Measurements from ENCODE around the gene AMBRA1. TPM values are rescaled to one million over a fixed set of nuclear protein-coding genes. Genes with fewer than 3 reads are reported as not detected.

Gene AMBRA1
- total RNA-seq = 42.6 and 45.8 TPM in 2 replicates
- long read RNA-seq, partial matches to known transcripts = 8 of 9 reads
- long read RNA-seq, other reads (novel, unspliced or antisense) = 1 of 9 reads

GRCh38 chr11:46593550-46594373 is at the start of gene AMBRA1:
TSS of gene AMBRA1 (minus strand) at chr11:46594023. CDS start at chr11:46548380, 45,643 bp downstream.
- TF ChIP-seq CTCF (conservative IDR thresholded peaks at IDR 0.05) = no peak
- no peaks in the 10 kb centered on the region for H3K9me3 Mint-ChIP-seq
- H3K36me3 Mint-ChIP-seq (ENCODE audit: low read depth) = no peaks in the 10 kb centered on the region
- no peaks in the 10 kb centered on the region for H3K27me3 Mint-ChIP-seq (ENCODE audit: low read depth)
- peaks cover 36% of the 10 kb centered on the region for H3K4me1 Mint-ChIP-seq
- peak; percentile 80 for DNase-seq (ENCODE audit: low read depth, low spot score)
- peak within 1 kb of the TSS; percentile 99 for H3K4me3 Mint-ChIP-seq
- H3K27ac Mint-ChIP-seq (ENCODE audit: unreplicated experiment) = peak within 1 kb of the TSS; percentile 95

GRCh38 chr11:46643531-46643930 is 49.7 kb upstream of the AMBRA1 start:
- H3K27ac Mint-ChIP-seq (ENCODE audit: unreplicated experiment) = no peak overlapping the region

GRCh38 chr11:46642627-46643335 is 49.0 kb upstream of the AMBRA1 start:
- Mint-ChIP-seq H3K4me3 (no peak overlapping the region), H3K27me3 (ENCODE audit: low read depth) (no peaks in the 10 kb centered on the region), H3K36me3 (ENCODE audit: low read depth) (peaks cover 3% of the 10 kb centered on the region), H3K27ac (ENCODE audit: unreplicated experiment) (no peak overlapping the region), H3K9me3 (no peaks in the 10 kb centered on the region), H3K4me1 (no peaks in the 10 kb centered on the region)
- TF ChIP-seq CTCF (conservative IDR thresholded peaks at IDR 0.05) = no peak
- no peak for DNase-seq (ENCODE audit: low read depth, low spot score)

More at GRCh38 chr11:46643531-46643930, 49.7 kb upstream of the AMBRA1 start:
- no peaks in the 10 kb centered on the region for H3K9me3 Mint-ChIP-seq
- no peak for TF ChIP-seq CTCF (conservative IDR thresholded peaks at IDR 0.05)
- peaks cover 3% of the 10 kb centered on the region for H3K36me3 Mint-ChIP-seq (ENCODE audit: low read depth)
- no peaks in the 10 kb centered on the region for H3K27me3 Mint-ChIP-seq (ENCODE audit: low read depth)
- DNase-seq (ENCODE audit: low read depth, low spot score) = no peak
- H3K4me3 Mint-ChIP-seq = no peak overlapping the region
- no peaks in the 10 kb centered on the region for H3K4me1 Mint-ChIP-seq

- Mint-ChIP-seq H3K4me1 (no peaks in the 10 kb centered on the region), H3K36me3 (ENCODE audit: low read depth) (peaks cover 3% of the 10 kb centered on the region), H3K27ac (ENCODE audit: unreplicated experiment) (no peak overlapping the region), H3K9me3 (no peaks in the 10 kb centered on the region), H3K27me3 (ENCODE audit: low read depth) (no peaks in the 10 kb centered on the region), H3K4me3 (no peak overlapping the region)
- no peak for TF ChIP-seq CTCF (conservative IDR thresholded peaks at IDR 0.05)
- DNase-seq (ENCODE audit: low read depth, low spot score) = no peak
Observed at GRCh38 chr11:46641639-46642038, 47.8 kb upstream of the AMBRA1 start.

GRCh38 chr11:46640036-46640788 is 46.4 kb upstream of the AMBRA1 start:
- no peaks in the 10 kb centered on the region for H3K4me1 Mint-ChIP-seq
- peaks cover 3% of the 10 kb centered on the region for H3K36me3 Mint-ChIP-seq (ENCODE audit: low read depth)
- H3K4me3 Mint-ChIP-seq = no peak overlapping the region
- no peak for TF ChIP-seq CTCF (conservative IDR thresholded peaks at IDR 0.05)
- H3K9me3 Mint-ChIP-seq = no peaks in the 10 kb centered on the region
- H3K27me3 Mint-ChIP-seq (ENCODE audit: low read depth) = no peaks in the 10 kb centered on the region
- no peak for DNase-seq (ENCODE audit: low read depth, low spot score)
- no peak overlapping the region for H3K27ac Mint-ChIP-seq (ENCODE audit: unreplicated experiment)

All from neural crest cell (in vitro differentiated cells).